Muscle of leg (tissue), 11 donors: ENCODE data around the gene CDH11. TPM values are rescaled to one million over a fixed set of nuclear protein-coding genes. Genes with fewer than 3 reads are reported as not detected.

Experiments used
- DNase-seq: peaks from one replicate; pipeline ENCODE4 v3.0.0; 2013
- H3K27ac ChIP-seq: one replicate; pipeline ENCODE4 v1.5.1; 2013; ENCODE audit warnings: mild to moderate bottlenecking, low read length, control low read depth
- H3K27me3 ChIP-seq: one replicate; pipeline ENCODE4 v1.6.1; 2013; ENCODE audit warnings: low read length; ENCODE audit not compliant: control insufficient read depth, insufficient read depth
- H3K36me3 ChIP-seq: one replicate; pipeline ENCODE4 v1.6.1; 2013; ENCODE audit warnings: low read length; ENCODE audit not compliant: control insufficient read depth, insufficient read depth
- H3K4me1 ChIP-seq: one replicate; pipeline ENCODE4 v1.6.1; 2013; ENCODE audit warnings: low read length; ENCODE audit not compliant: control insufficient read depth, insufficient read depth
- H3K4me3 ChIP-seq: one replicate; pipeline ENCODE4 v1.5.1; 2013; ENCODE audit warnings: low read length, control low read depth
- H3K9me3 ChIP-seq: replicated peaks from 2 replicates; pipeline ENCODE4 v1.6.1; 2013; ENCODE audit warnings: low read depth, low read length; ENCODE audit not compliant: control insufficient read depth
- WGBS: methylation state at CpG from one replicate; pipeline ENCODE4 v1.1.5; 2013; ENCODE audit warnings: missing lambda C conversion rate; ENCODE audit not compliant: insufficient coverage; 5-methylcytosine and 5-hydroxymethylcytosine counted together
- polyA plus RNA-seq, 8 donors: library from polyadenylated mRNA; unstranded; fragments of 120-200 nt; gene quantifications; one replicate each; pipeline versions ENCODE4 v1.2.1 to v1.2.3, GENCODE V29; 2013; ENCODE audit warnings: inconsistent platforms in 1 of 8, low replicate concordance in 1 of 8; ENCODE audit not compliant: insufficient read length in 8 of 8, insufficient read depth in 1 of 8
- total RNA-seq: library from RNA; stranded (reverse); fragments of 120-200 nt; gene quantifications from one replicate; pipeline ENCODE4 v1.2.4, GENCODE V29; 2013

The CDH11 gene
- total and polyA plus RNA-seq, 9 donors = 40.7 to 114 (median 74.9) TPM

GRCh38 chr16:65102326-65102725 is 19.5 kb downstream of the CDH11 start:
- Histone ChIP-seq H3K9me3 (no peaks in the 10 kb centered on the region), H3K27me3 (no peaks in the 10 kb centered on the region), H3K36me3 (no peaks in the 10 kb centered on the region), H3K27ac (no peak overlapping the region), H3K4me3 (no peak overlapping the region), H3K4me1 (peaks cover 7% of the 10 kb centered on the region)
- DNase-seq = no peak
- no CpG with 5 or more reads among the region's 1 CpG for WGBS

GRCh38 chr16:65101009-65101408 is 20.9 kb downstream of the CDH11 start:
- no peaks in the 10 kb centered on the region for H3K9me3 ChIP-seq
- H3K27ac ChIP-seq = no peak overlapping the region
- peaks cover 3% of the 10 kb centered on the region for H3K4me1 ChIP-seq
- H3K4me3 ChIP-seq = no peak overlapping the region
- no peaks in the 10 kb centered on the region for H3K36me3 ChIP-seq
- DNase-seq = no peak
- H3K27me3 ChIP-seq = no peaks in the 10 kb centered on the region

- DNase-seq = no peak
- no peaks in the 10 kb centered on the region for H3K9me3 ChIP-seq
- no peaks in the 10 kb centered on the region for H3K4me1 ChIP-seq
- 79% methylated on average over 2 of the region's 2 CpGs for WGBS
- H3K36me3 ChIP-seq = no peaks in the 10 kb centered on the region
- no peaks in the 10 kb centered on the region for H3K27me3 ChIP-seq
- H3K27ac ChIP-seq = no peak overlapping the region
- H3K4me3 ChIP-seq = no peak overlapping the region
These were observed 22.3 kb downstream of the CDH11 start for GRCh38 chr16:65099607-65100006.

GRCh38 chr16:65098916-65099315 is 22.9 kb downstream of the CDH11 start:
- Histone ChIP-seq H3K4me3 (no peak overlapping the region), H3K9me3 (no peaks in the 10 kb centered on the region), H3K36me3 (no peaks in the 10 kb centered on the region), H3K27me3 (no peaks in the 10 kb centered on the region), H3K4me1 (no peaks in the 10 kb centered on the region), H3K27ac (no peak overlapping the region)
- no peak for DNase-seq
- WGBS = no CpG with 5 or more reads among the region's 3 CpGs

GRCh38 chr16:65097296-65097695 is 24.6 kb downstream of the CDH11 start:
- Histone ChIP-seq H3K4me3 (no peak overlapping the region), H3K4me1 (no peaks in the 10 kb centered on the region), H3K9me3 (no peaks in the 10 kb centered on the region), H3K27ac (no peak overlapping the region), H3K36me3 (no peaks in the 10 kb centered on the region), H3K27me3 (no peaks in the 10 kb centered on the region)
- DNase-seq = no peak
- 100% methylated on average over 1 of the region's 4 CpGs for WGBS

GRCh38 chr16:65095906-65096305 is 26.0 kb downstream of the CDH11 start:
- H3K4me3 ChIP-seq = no peak overlapping the region
- no peaks in the 10 kb centered on the region for H3K4me1 ChIP-seq
- WGBS = no CpG with 5 or more reads among the region's 4 CpGs
- no peaks in the 10 kb centered on the region for H3K36me3 ChIP-seq
- no peak for DNase-seq
- no peak overlapping the region for H3K27ac ChIP-seq
- no peaks in the 10 kb centered on the region for H3K9me3 ChIP-seq
- no peaks in the 10 kb centered on the region for H3K27me3 ChIP-seq

GRCh38 chr16:65095090-65095728 is 26.7 kb downstream of the CDH11 start:
- Histone ChIP-seq H3K4me1 (no peaks in the 10 kb centered on the region), H3K36me3 (no peaks in the 10 kb centered on the region), H3K9me3 (no peaks in the 10 kb centered on the region), H3K27ac (no peak overlapping the region), H3K27me3 (no peaks in the 10 kb centered on the region), H3K4me3 (no peak overlapping the region)
- no peak for DNase-seq
- WGBS = no CpG with 5 or more reads among the region's 2 CpGs

- DNase-seq = no peak
These were observed 27.9 kb downstream of the CDH11 start for GRCh38 chr16:65094009-65094408.

GRCh38 chr16:65083164-65083857 is 38.6 kb downstream of the CDH11 start:
- Histone ChIP-seq H3K27me3 (no peaks in the 10 kb centered on the region), H3K4me1 (peaks cover 2% of the 10 kb centered on the region), H3K27ac (no peak overlapping the region), H3K36me3 (peaks cover 5% of the 10 kb centered on the region), H3K4me3 (no peak overlapping the region), H3K9me3 (no peaks in the 10 kb centered on the region)
- DNase-seq = no peak
- WGBS = 71% methylated on average over 2 of the region's 2 CpGs

More at GRCh38 chr16:65094009-65094408, 27.9 kb downstream of the CDH11 start:
- H3K4me1 ChIP-seq = no peaks in the 10 kb centered on the region
- no peaks in the 10 kb centered on the region for H3K36me3 ChIP-seq
- no peaks in the 10 kb centered on the region for H3K27me3 ChIP-seq
- WGBS = no CpG with 5 or more reads among the region's 1 CpG
- no peak overlapping the region for H3K27ac ChIP-seq
- no peaks in the 10 kb centered on the region for H3K9me3 ChIP-seq
- H3K4me3 ChIP-seq = no peak overlapping the region

GRCh38 chr16:65079549-65079948 is 42.3 kb downstream of the CDH11 start:
- Histone ChIP-seq H3K9me3 (no peaks in the 10 kb centered on the region), H3K27me3 (no peaks in the 10 kb centered on the region), H3K27ac (no peak overlapping the region), H3K4me1 (peaks cover 9% of the 10 kb centered on the region), H3K36me3 (peaks cover 7% of the 10 kb centered on the region), H3K4me3 (no peak overlapping the region)
- DNase-seq = no peak
- 96% methylated on average over 2 of the region's 2 CpGs for WGBS
